GM23338 (cell line): ENCODE data around the gene LNPEP. TPM values are rescaled to one million over a fixed set of nuclear protein-coding genes. Genes with fewer than 3 reads are reported as not detected.

Experiments
- ATAC-seq: fragments of 200-7000 bp; cut with Tn5 transposase; 3 replicates; pipeline ENCODE4 v1.9.1; 2020
- DNase-seq: peaks from one replicate; pipeline ENCODE4 v3.0.0-alpha.2; 2015; ENCODE audit warnings: low spot score
- H2AFZ ChIP-seq: fragments of 200-600 bp; sonication (generic); 2 replicates; pipeline ENCODE4 v1.8.0; 2016; ENCODE audit warnings: antibody characterized with exemption, mild to moderate bottlenecking, moderate library complexity
- H3F3A ChIP-seq: fragments of 200-600 bp; sonication (generic); replicated peaks from 2 replicates; pipeline ENCODE4 v1.8.0; 2017; ENCODE audit warnings: antibody characterized with exemption, mixed run types, low read depth
- H3K27ac ChIP-seq: fragments of 200-600 bp; sonication (generic); 2 replicates; pipeline ENCODE4 v1.6.1; 2016; ENCODE audit warnings: low read depth
- H3K27me3 ChIP-seq: fragments of 200-600 bp; sonication (generic); 2 replicates; pipeline ENCODE4 v1.8.0; 2016; ENCODE audit warnings: mild to moderate bottlenecking, mixed run types, moderate library complexity; ENCODE audit not compliant: insufficient read depth
- H3K36me3 ChIP-seq: fragments of 200-600 bp; sonication (generic); 2 replicates; pipeline ENCODE4 v1.8.0; 2016; ENCODE audit warnings: mild to moderate bottlenecking; ENCODE audit not compliant: insufficient read depth
- H3K4me1 ChIP-seq: fragments of 200-600 bp; sonication (generic); 2 replicates; pipeline ENCODE4 v1.8.0; 2016; ENCODE audit warnings: mild to moderate bottlenecking, moderate library complexity; ENCODE audit not compliant: insufficient read depth
- H3K4me2 ChIP-seq: fragments of 200-600 bp; sonication (generic); 2 replicates; pipeline ENCODE4 v1.7.1; 2017; ENCODE audit warnings: mixed run types
- H3K4me3 ChIP-seq: fragments of 200-600 bp; sonication (generic); 2 replicates; pipeline ENCODE4 v1.6.1; 2016; ENCODE audit warnings: mixed run types
- H3K79me2 ChIP-seq: fragments of 200-600 bp; sonication (generic); replicated peaks from 2 replicates; pipeline ENCODE4 v1.8.0; 2017; ENCODE audit warnings: mild to moderate bottlenecking; ENCODE audit not compliant: insufficient read depth
- H3K9me2 ChIP-seq: fragments of 200-600 bp; sonication (generic); 2 replicates; pipeline ENCODE4 v1.8.0; 2017; ENCODE audit not compliant: insufficient read depth
- H4K20me1 ChIP-seq: fragments of 200-600 bp; sonication (generic); replicated peaks from 2 replicates; pipeline ENCODE4 v1.8.0; 2017; ENCODE audit warnings: mild to moderate bottlenecking; ENCODE audit not compliant: insufficient read depth
- H3K27ac Mint-ChIP-seq: 2 replicates; pipeline ENCODE4 v1.8.0; 2020; ENCODE audit warnings: inconsistent platforms, mild to moderate bottlenecking, moderate library complexity, mixed read lengths
- H3K27me3 Mint-ChIP-seq: 3 replicates; pipeline ENCODE4 v1.8.0; 2022; ENCODE audit warnings: low read depth, mild to moderate bottlenecking, moderate library complexity, mixed read lengths, inconsistent platforms; ENCODE audit not compliant: insufficient read depth, poor library complexity
- H3K36me3 Mint-ChIP-seq: 3 replicates; pipeline ENCODE4 v1.8.0; 2021; ENCODE audit warnings: low read depth, mild to moderate bottlenecking, inconsistent platforms, moderate library complexity, mixed read lengths
- H3K4me1 Mint-ChIP-seq: 3 replicates; pipeline ENCODE4 v1.8.0; 2020; ENCODE audit warnings: mild to moderate bottlenecking, inconsistent platforms, mixed read lengths
- H3K4me3 Mint-ChIP-seq: 3 replicates; pipeline ENCODE4 v1.8.0; 2021; ENCODE audit warnings: moderate library complexity, mild to moderate bottlenecking, inconsistent platforms, mixed read lengths
- H3K9me3 Mint-ChIP-seq: 3 replicates; pipeline ENCODE4 v1.8.0; 2020; ENCODE audit warnings: moderate library complexity, mild to moderate bottlenecking, inconsistent platforms, mixed read lengths
- CREB1 ChIP-seq: fragments of 250-450 bp; sonication (Bioruptor Pico); IDR thresholded peaks from 2 replicates; pipeline ENCODE4 v1.5.0; 2020; ENCODE audit warnings: low read depth, mild to moderate bottlenecking, moderate library complexity
- ETS1 ChIP-seq: IDR thresholded peaks from 2 replicates; pipeline ENCODE4 v1.6.1; 2016; ENCODE audit warnings: antibody characterized with exemption
- EZH2 ChIP-seq: fragments of 200-600 bp; sonication (generic); IDR thresholded peaks from one replicate; pipeline ENCODE4 v1.8.0; 2017; ENCODE audit warnings: antibody characterized with exemption, mild to moderate bottlenecking, low read depth; ENCODE audit not compliant: unreplicated experiment
- JUNB ChIP-seq: IDR thresholded peaks from one replicate; pipeline ENCODE4 v1.6.1; 2016; ENCODE audit warnings: antibody characterized with exemption; ENCODE audit not compliant: unreplicated experiment
- NANOG ChIP-seq: IDR thresholded peaks from 2 replicates; pipeline ENCODE4 v1.6.1; 2016; ENCODE audit warnings: antibody characterized with exemption, borderline replicate concordance
- POLR2AphosphoS5 ChIP-seq: IDR thresholded peaks from 2 replicates; pipeline ENCODE4 v1.6.1; 2016; ENCODE audit warnings: antibody characterized with exemption, low read depth
- STAT1 ChIP-seq: IDR thresholded peaks from one replicate; pipeline ENCODE4 v1.6.1; 2016; ENCODE audit warnings: antibody characterized with exemption; ENCODE audit not compliant: unreplicated experiment
- ZNF114 ChIP-seq: fragments of 250-450 bp; sonication (Bioruptor Pico); IDR thresholded peaks from 2 replicates; pipeline ENCODE4 v1.5.0; 2020; ENCODE audit warnings: mild to moderate bottlenecking, moderate library complexity
- ZNF331 ChIP-seq: fragments of 250-450 bp; sonication (Bioruptor Pico); IDR thresholded peaks from 2 replicates; pipeline ENCODE4 v1.5.0; 2020; ENCODE audit warnings: low read depth, mild to moderate bottlenecking, moderate library complexity
- ZNF462 ChIP-seq: fragments of 250-450 bp; sonication (Bioruptor Pico); IDR thresholded peaks from 2 replicates; pipeline ENCODE4 v1.5.0; 2020; ENCODE audit warnings: mild to moderate bottlenecking, moderate library complexity
- polyA plus RNA-seq: library from polyadenylated mRNA; unstranded; fragments of >200 nt; fragmentation: Nextera tagmentation; extraction: Ambion mirVana; gene quantifications from 2 replicates; pipeline ENCODE4 v1.2.1, GENCODE V29; 2016
- total RNA-seq: library from RNA; depleted of rRNA; stranded (reverse); fragments of >200 nt; shearing (Covaris generic); gene quantifications from 2 replicates; pipeline ENCODE4 v1.2.3, GENCODE V29; 2014

LNPEP gene
- total and polyA plus RNA-seq, 2 experiments from 2014 or later, result 1.2 to 8.3 TPM

GRCh38 chr5:96924016-96924443, 11.8 kb upstream of the LNPEP start (continued):
- no peak for TF ChIP-seq ZNF331 (CRISPR knock-in tag)

- no peaks in the 10 kb centered on the region for H3K27me3 ChIP-seq
- Mint-ChIP-seq H3K9me3 (no peaks in the 10 kb centered on the region), H3K4me1 (peaks cover 7% of the 10 kb centered on the region; the same call in 2 of the 3 replicates), H3K27ac (no peak overlapping the region), H3K27me3 (peaks cover 2% of the 10 kb centered on the region), H3K4me3 (no peak overlapping the region), H3K36me3 (no peaks in the 10 kb centered on the region)
- no peaks in the 10 kb centered on the region for H4K20me1 ChIP-seq
- H3F3A ChIP-seq, result no peaks in the 10 kb centered on the region
- H3K4me1 ChIP-seq, result no peaks in the 10 kb centered on the region
- no peaks in the 10 kb centered on the region for H3K36me3 ChIP-seq
- H3K4me2 ChIP-seq, result no peak overlapping the region
- H2AFZ ChIP-seq, result no peak overlapping the region
- no peak for DNase-seq
- TF ChIP-seq ZNF114 (CRISPR knock-in tag), result no peak
- TF ChIP-seq ZNF331 (CRISPR knock-in tag), result no peak
- no peak for TF ChIP-seq JUNB
- TF ChIP-seq ZNF462 (CRISPR knock-in tag), result no peak
- no peak for TF ChIP-seq POLR2AphosphoS5
- no peak for TF ChIP-seq STAT1
- TF ChIP-seq EZH2, result no peak
- no peak for TF ChIP-seq NANOG
- TF ChIP-seq ETS1, result no peak
- no peak for TF ChIP-seq CREB1 (CRISPR knock-in tag)
- no peaks in the 10 kb centered on the region for H3K79me2 ChIP-seq
- no peak for ATAC-seq
- no peaks in the 10 kb centered on the region for H3K9me2 ChIP-seq
- H3K4me3 ChIP-seq, result no peak overlapping the region
- H3K27ac ChIP-seq, result no peak overlapping the region
These were observed 9.6 kb upstream of the LNPEP start for GRCh38 chr5:96926276-96926675.
